C4-2B (cell line): ENCODE data around the gene GRK6.

Source experiments
- CTCF ChIP-seq: fragments of 450-650 bp; conservative IDR thresholded peaks from 2 replicates; pipeline ENCODE4 v1.5.1; 2017; ENCODE audit warnings: mild to moderate bottlenecking
- ZFX ChIP-seq: fragments of 450-650 bp; IDR thresholded peaks from 2 replicates; pipeline ENCODE4 v1.6.1; 2017

- no peak for TF ChIP-seq CTCF
- TF ChIP-seq ZFX = no peak
Observed at GRCh38 chr5:177486256-177486655, 59.8 kb downstream of the GRK6 start.
